Panc1 (cell line): ENCODE data around the gene WDR48. TPM values are rescaled to one million over a fixed set of nuclear protein-coding genes. Genes with fewer than 3 reads are reported as not detected.
"Not testable (repeated sequence)": the region's sequence is repeated elsewhere in the genome, so short reads cannot be mapped to it uniquely, and the experiment has no call there.

Experiments used
- ATAC-seq: fragments of 200-7000 bp; cut with Tn5 transposase; 2 replicates; pipeline ENCODE4 v1.9.1; 2020; ENCODE audit warnings: mild to moderate bottlenecking, moderate library complexity
- BruUV-seq: library from RNA; stranded (reverse); fragments of 400-500 nt; replicated peaks from 2 replicates; lab custom pipeline; 2021; lab: Mats Ljungman, UMichigan
- CTCF ChIA-PET: fragments of 300-600 bp; sonication (Branson Sonifier 250); formaldehyde crosslinking; loops from one replicate; lab custom pipeline; 2022; ENCODE audit warnings: antibody characterized with exemption; lab: Charles Lee
- POLR2A ChIA-PET: fragments of 300-600 bp; sonication (Branson Sonifier 250); formaldehyde crosslinking; loops from one replicate; lab custom pipeline; 2022; ENCODE audit warnings: antibody characterized with exemption; lab: Charles Lee
- DNase-seq: peaks from one replicate; pipeline ENCODE4 v3.0.0-alpha.2; 2010; ENCODE audit warnings: low read depth, low spot score
- H3K27ac ChIP-seq: 2 replicates; pipeline ENCODE4 v1.5.1; 2011; ENCODE audit warnings: mild to moderate bottlenecking, low read length, inconsistent platforms
- H3K27me3 ChIP-seq: fragments of 200-500 bp; sonication (Bioruptor generic); 2 replicates; pipeline ENCODE4 v1.6.0; 2014; ENCODE audit warnings: low read length, inconsistent platforms; ENCODE audit not compliant: control insufficient read depth, insufficient read depth
- H3K36me3 ChIP-seq: fragments of 200-500 bp; sonication (Bioruptor generic); 2 replicates; pipeline ENCODE4 v1.5.1; 2014; ENCODE audit warnings: inconsistent platforms, mild to moderate bottlenecking, low read length, moderate library complexity; ENCODE audit not compliant: control insufficient read depth, insufficient read depth
- H3K4me1 ChIP-seq: 2 replicates; pipeline ENCODE4 v1.5.1; 2011; ENCODE audit warnings: inconsistent platforms, mild to moderate bottlenecking, low read length, moderate library complexity; ENCODE audit not compliant: control insufficient read depth, insufficient read depth
- H3K4me3 ChIP-seq, 2 experiments: 2 replicates each; pipeline ENCODE4 v1.5.1; 2011 to 2012; ENCODE audit warnings: low read depth in 2 of 2, low read length in 2 of 2, mild to moderate bottlenecking in 2 of 2, inconsistent platforms in 1 of 2, moderate library complexity in 1 of 2
- H3K9me3 ChIP-seq: fragments of 200-500 bp; sonication (Bioruptor generic); 2 replicates; pipeline ENCODE4 v1.5.1; 2014; ENCODE audit warnings: low read depth, mild to moderate bottlenecking, inconsistent platforms, low read length, moderate library complexity; ENCODE audit not compliant: control insufficient read depth, insufficient read depth
- POLR2AphosphoS5 ChIP-seq: IDR thresholded peaks from 2 replicates; pipeline ENCODE4 v1.6.1; 2012; ENCODE audit warnings: mild to moderate bottlenecking, low read depth, low read length, moderate library complexity
- REST ChIP-seq, 2 experiments: IDR thresholded peaks; 2 replicates each; pipeline ENCODE4 v1.6.1; 2011 to 2012; ENCODE audit warnings: low read depth in 2 of 2, control low read depth in 1 of 2, low read length in 1 of 2, mild to moderate bottlenecking in 1 of 2, moderate library complexity in 1 of 2; ENCODE audit not compliant: insufficient read depth in 1 of 2
- SIN3A ChIP-seq: IDR thresholded peaks from 2 replicates; pipeline ENCODE4 v1.6.1; 2012; ENCODE audit warnings: low read depth, mild to moderate bottlenecking, low read length, moderate library complexity, borderline replicate concordance; ENCODE audit not compliant: insufficient read depth
- TCF7L2 ChIP-seq: IDR thresholded peaks from 2 replicates; pipeline ENCODE4 v1.6.1; 2011; ENCODE audit warnings: mild to moderate bottlenecking, low read depth, low read length, inconsistent platforms
- in situ Hi-C: cut with HindIII; loops from 2 replicates; pipeline ENCODE4 v1.10.0; 2016; ENCODE audit warnings: low sequenced_read_pairs, low pct_unique_long_range_greater_than_20kb
- intact Hi-C: fragments of 100-400 bp; cut with micrococcal nuclease; formaldehyde crosslinking; loops from one replicate; pipeline ENCODE4 v1.10.0; 2022; ENCODE audit not compliant: unreplicated experiment
- total RNA-seq: library from RNA; stranded (reverse); gene quantifications from one replicate; pipeline ENCODE4 v1.2.1, GENCODE V29; 2021; ENCODE audit not compliant: unreplicated experiment
- TF ChIP-seq, protein P1 (sequence below): fragments of 450-650 bp; IDR thresholded peaks from 2 replicates; pipeline ENCODE4 v1.5.1; 2017; ENCODE audit warnings: mild to moderate bottlenecking

Gene WDR48
- total RNA-seq, 1 experiment from 2014 or later, result 15.7 TPM

- Histone ChIP-seq H3K4me3 (no peak overlapping the region), H3K27ac (no peak overlapping the region), H3K36me3 (no peaks in the 10 kb centered on the region), H3K4me1 (peaks cover 2% of the 10 kb centered on the region; the same call in 1 of the 2 replicates), H3K27me3 (no peaks in the 10 kb centered on the region), H3K9me3 (no peaks in the 10 kb centered on the region)
- no peak for DNase-seq
- ChIA-PET POLR2A (no interaction called here), CTCF (no interaction called here)
- intact Hi-C loops (no loop called here), in situ Hi-C loops (no loop called here)
- ATAC-seq, result no peak
- TF ChIP-seq, protein P1, sequence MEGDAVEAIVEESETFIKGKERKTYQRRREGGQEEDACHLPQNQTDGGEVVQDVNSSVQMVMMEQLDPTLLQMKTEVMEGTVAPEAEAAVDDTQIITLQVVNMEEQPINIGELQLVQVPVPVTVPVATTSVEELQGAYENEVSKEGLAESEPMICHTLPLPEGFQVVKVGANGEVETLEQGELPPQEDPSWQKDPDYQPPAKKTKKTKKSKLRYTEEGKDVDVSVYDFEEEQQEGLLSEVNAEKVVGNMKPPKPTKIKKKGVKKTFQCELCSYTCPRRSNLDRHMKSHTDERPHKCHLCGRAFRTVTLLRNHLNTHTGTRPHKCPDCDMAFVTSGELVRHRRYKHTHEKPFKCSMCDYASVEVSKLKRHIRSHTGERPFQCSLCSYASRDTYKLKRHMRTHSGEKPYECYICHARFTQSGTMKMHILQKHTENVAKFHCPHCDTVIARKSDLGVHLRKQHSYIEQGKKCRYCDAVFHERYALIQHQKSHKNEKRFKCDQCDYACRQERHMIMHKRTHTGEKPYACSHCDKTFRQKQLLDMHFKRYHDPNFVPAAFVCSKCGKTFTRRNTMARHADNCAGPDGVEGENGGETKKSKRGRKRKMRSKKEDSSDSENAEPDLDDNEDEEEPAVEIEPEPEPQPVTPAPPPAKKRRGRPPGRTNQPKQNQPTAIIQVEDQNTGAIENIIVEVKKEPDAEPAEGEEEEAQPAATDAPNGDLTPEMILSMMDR, result no peak
- TF ChIP-seq TCF7L2 (no peak), POLR2AphosphoS5 (no peak), REST (IDR thresholded peaks at IDR 0.05; ENCODE audit: insufficient read depth in 1 of 2, low read depth in 2 of 2, low read length in 1 of 2) (no peak), SIN3A (no peak)
- TSS peak; percentile 54 for BruUV-seq
These were observed 1.9 kb downstream of the WDR48 start for GRCh38 chr3:39053696-39054095.

DNA sequence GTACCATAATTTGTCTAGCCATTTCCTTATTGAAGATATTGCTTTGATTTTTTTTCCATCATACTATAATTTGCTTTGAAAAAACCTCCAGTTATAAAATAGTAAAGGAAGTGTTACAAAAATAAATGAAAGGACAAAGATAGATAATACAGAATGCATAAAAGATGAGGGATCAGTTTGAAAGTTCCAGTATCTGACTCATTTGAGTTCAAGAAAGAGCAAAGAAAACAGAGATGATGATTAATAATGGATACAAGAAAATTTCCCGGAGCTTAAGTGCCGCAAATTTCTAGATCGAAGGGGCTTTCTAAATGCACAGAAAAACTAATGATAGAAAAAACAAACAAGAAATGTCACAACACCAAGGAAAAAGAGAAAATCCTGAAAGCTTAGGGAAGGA lies 4.3 kb downstream of the WDR48 start:
- in situ Hi-C loops, result no loop called here
- H3K4me1 ChIP-seq, result peaks cover 5% of the 10 kb centered on the region; the same call in 1 of the 2 replicates
- TF ChIP-seq, protein P1, result no peak
- TF ChIP-seq SIN3A (no peak), REST (IDR thresholded peaks at IDR 0.05; ENCODE audit: insufficient read depth in 1 of 2, low read depth in 2 of 2, low read length in 1 of 2) (no peak), TCF7L2 (no peak), POLR2AphosphoS5 (no peak)
- DNase-seq, result no peak
- H3K27ac ChIP-seq, result no peak overlapping the region
- ChIA-PET CTCF (no interaction called here), POLR2A (no interaction called here)
- no peaks in the 10 kb centered on the region for H3K36me3 ChIP-seq
- no peak overlapping the region for H3K4me3 ChIP-seq
- no TSS peak for BruUV-seq
- intact Hi-C loops, result no loop called here
- ATAC-seq, result no peak
- no peaks in the 10 kb centered on the region; the same call in 1 of the 2 replicates for H3K9me3 ChIP-seq
- no peaks in the 10 kb centered on the region for H3K27me3 ChIP-seq

DNA sequence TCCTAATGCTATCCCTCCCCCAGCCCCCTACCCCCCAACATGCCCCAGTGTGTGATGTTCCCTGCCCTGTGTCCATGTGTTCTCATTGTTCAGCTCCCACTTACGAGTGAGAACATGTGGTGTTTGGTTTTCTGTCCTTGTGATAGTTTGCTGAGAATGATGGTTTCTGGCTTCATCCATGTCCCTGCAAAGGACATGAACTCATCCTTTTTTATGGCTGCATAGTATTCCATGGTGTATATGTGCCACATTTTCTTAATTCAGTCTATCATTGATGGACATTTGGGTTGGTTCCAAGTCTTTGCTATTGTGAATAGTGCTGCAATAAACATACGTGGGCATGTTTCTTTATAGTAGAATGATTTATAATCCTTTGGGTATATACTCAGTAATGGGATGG lies 9.4 kb downstream of the WDR48 start:
- not testable (repeated sequence) for H3K4me1 ChIP-seq, BruUV-seq

More for the DNA sequence above, 9.4 kb downstream of the WDR48 start:
- POLR2A ChIA-PET, H3K27ac ChIP-seq, ATAC-seq, H3K27me3 ChIP-seq, intact Hi-C loops, H3K36me3 ChIP-seq, CTCF ChIA-PET, in situ Hi-C loops, H3K4me3 ChIP-seq, H3K9me3 ChIP-seq, DNase-seq: not testable (repeated sequence)
